Keratinocyte (primary cell): ENCODE measurements around the gene HOXA5. TPM values are rescaled to one million over a fixed set of nuclear protein-coding genes. Genes with fewer than 3 reads are reported as not detected.

Experiments
- DNase-seq: peaks from one replicate; pipeline ENCODE4 v3.0.0-alpha.2; 2011; ENCODE audit warnings: low read depth, missing footprints, low spot score
- FAIRE-seq: peaks from 2 replicates; lab custom pipeline; 2011; peaks lifted over from hg19 to GRCh38; lab: Jason Lieb, UNC
- H2AFZ ChIP-seq: 2 replicates; pipeline ENCODE4 v1.6.0; 2012; ENCODE audit warnings: low read length, control low read depth, inconsistent platforms; ENCODE audit not compliant: control insufficient read depth
- H3K27ac ChIP-seq: 2 replicates; pipeline ENCODE4 v1.5.1; 2011; ENCODE audit warnings: low read length; ENCODE audit not compliant: control insufficient read depth, insufficient read depth
- H3K27me3 ChIP-seq: 3 replicates; pipeline ENCODE4 v1.6.0; 2011; ENCODE audit warnings: low read length; ENCODE audit not compliant: control insufficient read depth, insufficient read depth; ENCODE audit errors: extremely low read depth
- H3K36me3 ChIP-seq, 2 experiments: 2 replicates in 1 of 2; 3 replicates in 1 of 2; pipeline ENCODE4 v1.5.1; 2011; ENCODE audit warnings: low read length in 2 of 2, mild to moderate bottlenecking in 1 of 2; ENCODE audit not compliant: control insufficient read depth in 2 of 2, insufficient read depth in 2 of 2; ENCODE audit errors: extremely low read depth in 1 of 2
- H3K4me1 ChIP-seq: 3 replicates; pipeline ENCODE4 v1.5.1; 2011; ENCODE audit warnings: low read length; ENCODE audit not compliant: control insufficient read depth, insufficient read depth; ENCODE audit errors: extremely low read depth
- H3K4me2 ChIP-seq: 3 replicates; pipeline ENCODE4 v1.6.0; 2011; ENCODE audit warnings: low read depth, low read length; ENCODE audit not compliant: control insufficient read depth, insufficient read depth; ENCODE audit errors: extremely low read depth
- H3K4me3 ChIP-seq, 3 experiments: fragments of 200-600 bp in 1 of 3; sonication (generic) in 1 of 3; 2 replicates in 2 of 3; 3 replicates in 1 of 3; pipeline ENCODE4 v1.5.1; 2011 to 2016; ENCODE audit warnings: low read length in 3 of 3, mild to moderate bottlenecking in 3 of 3, control low read depth in 2 of 3, inconsistent platforms in 1 of 3, low read depth in 1 of 3, mixed read lengths in 1 of 3, mixed run types in 1 of 3, moderate library complexity in 1 of 3; ENCODE audit not compliant: control insufficient read depth in 2 of 3, insufficient read depth in 2 of 3; ENCODE audit errors: extremely low read depth in 1 of 3
- H3K79me2 ChIP-seq: 2 replicates; pipeline ENCODE4 v1.6.0; 2012; ENCODE audit warnings: low read length; ENCODE audit not compliant: control insufficient read depth, insufficient read depth
- H3K9ac ChIP-seq: 3 replicates; pipeline ENCODE4 v1.6.0; 2011; ENCODE audit warnings: low read length; ENCODE audit not compliant: control insufficient read depth, insufficient read depth; ENCODE audit errors: extremely low read depth
- H3K9me1 ChIP-seq: 3 replicates; pipeline ENCODE4 v1.6.0; 2011; ENCODE audit warnings: low read length; ENCODE audit not compliant: control insufficient read depth, insufficient read depth; ENCODE audit errors: extremely low read depth
- H3K9me3 ChIP-seq: 2 replicates; pipeline ENCODE4 v1.5.1; 2012; ENCODE audit warnings: low read depth, low read length; ENCODE audit not compliant: control insufficient read depth
- H4K20me1 ChIP-seq: 3 replicates; pipeline ENCODE4 v1.6.0; 2011; ENCODE audit warnings: low read length; ENCODE audit not compliant: control insufficient read depth, insufficient read depth; ENCODE audit errors: extremely low read depth
- CTCF ChIP-seq, 3 experiments: IDR thresholded peaks in 1 of 3; conservative IDR thresholded peaks in 1 of 3; optimal IDR thresholded peaks in 1 of 3; 2 replicates in 2 of 3; 3 replicates in 1 of 3; pipeline versions ENCODE3 to v1.5.1; 2011; ENCODE audit warnings: low read length in 3 of 3, mild to moderate bottlenecking in 3 of 3, moderate library complexity in 2 of 3, control low read depth in 1 of 3, inconsistent platforms in 1 of 3; ENCODE audit not compliant: insufficient read depth in 2 of 3; ENCODE audit errors: extremely low read depth in 1 of 3
- EZH2 ChIP-seq: IDR thresholded peaks from one replicate; pipeline ENCODE4 v1.6.1; 2012; ENCODE audit warnings: inconsistent platforms, mild to moderate bottlenecking, low read length, moderate library complexity
- dilution Hi-C: fragments of 300-500 bp; cut with MboI; formaldehyde crosslinking; loops from one replicate; pipeline ENCODE4 v1.7.0; 2020; ENCODE audit warnings: low sequenced_read_pairs; ENCODE audit not compliant: extremely low pct_ligation_motif_present
- polyA plus RNA-seq, 5 experiments: library from polyadenylated mRNA; depleted of rRNA in 3 of 5; stranded (reverse) in 3 of 5; stranded (forward) in 1 of 5; unstranded in 1 of 5; fragments of >200 nt; gene quantifications; 1 replicate in 1 of 5; 2 replicates in 3 of 5; 3 replicates in 1 of 5; pipeline versions ENCODE4 v1.2.1 to v1.2.3, GENCODE V29; 2011 to 2012; ENCODE audit warnings: missing spikeins in 2 of 5, low read depth in 1 of 5, low replicate concordance in 1 of 5

HOXA5 gene
- polyA plus RNA-seq, 1 donor (not counting 4 experiments of a cell fraction or from before 2014, with no cell fraction given), result 7.1 TPM

- Histone ChIP-seq H3K9ac (peak overlapping the region; percentile 83), H3K4me2 (peak overlapping the region; percentile 98), H2AFZ (peak overlapping the region; percentile 67), H3K79me2 (peaks cover 41% of the 10 kb centered on the region), H3K4me3 (peak overlapping the region; percentile 78 to 94 (median 84)), H3K27ac (peak overlapping the region; percentile 54), H3K36me3 (peaks cover 0 to 4% of the 10 kb centered on the region in 2 experiments), H3K27me3 (peaks cover 6% of the 10 kb centered on the region), H4K20me1 (no peaks in the 10 kb centered on the region), H3K4me1 (peaks cover 25% of the 10 kb centered on the region), H3K9me3 (no peaks in the 10 kb centered on the region), H3K9me1 (no peaks in the 10 kb centered on the region)
- DNase-seq (no peak), FAIRE-seq (no peak)
- dilution Hi-C loops, result no loop called here
- TF ChIP-seq CTCF (optimal IDR thresholded peaks at IDR 0.05 in 1 of 3, IDR thresholded peaks at IDR 0.05 in 1 of 3, conservative IDR thresholded peaks at IDR 0.05 in 1 of 3; ENCODE audit: extremely low read depth in 1 of 3, insufficient read depth in 2 of 3, low read length in 3 of 3) (no peak), EZH2 (no peak)
These were observed 30.1 kb upstream of the HOXA5 start for GRCh38 chr7:27173511-27173955.

- TF ChIP-seq EZH2, result no peak
- TF ChIP-seq CTCF (optimal IDR thresholded peaks at IDR 0.05 in 1 of 3, IDR thresholded peaks at IDR 0.05 in 1 of 3, conservative IDR thresholded peaks at IDR 0.05 in 1 of 3; ENCODE audit: extremely low read depth in 1 of 3, insufficient read depth in 2 of 3, low read length in 3 of 3), result no peak
- Histone ChIP-seq H3K79me2 (peaks cover 47% of the 10 kb centered on the region), H3K27me3 (peaks cover 6% of the 10 kb centered on the region), H3K27ac (peak overlapping the region; percentile 54), H3K36me3 (peaks cover 0 to 4% of the 10 kb centered on the region in 2 experiments), H3K9ac (peak overlapping the region; percentile 83), H4K20me1 (no peaks in the 10 kb centered on the region), H3K9me3 (no peaks in the 10 kb centered on the region), H3K9me1 (no peaks in the 10 kb centered on the region), H2AFZ (peak overlapping the region; percentile 54), H3K4me2 (peak overlapping the region; percentile 98), H3K4me3 (peak overlapping the region; percentile 78 to 94 (median 84)), H3K4me1 (peaks cover 30% of the 10 kb centered on the region)
- dilution Hi-C loops, result no loop called here
- DNase-seq, result no peak
- FAIRE-seq, result no peak
These were observed 29.5 kb upstream of the HOXA5 start for GRCh38 chr7:27172823-27173510.
